ENCODE measurements around the gene MB21D2. TPM values are rescaled to one million over a fixed set of nuclear protein-coding genes. Genes with fewer than 3 reads are reported as not detected.
A peak's percentile ranks its signal among the peaks of the same experiment; 100 is the strongest.

Gene MB21D2
- total RNA-seq, 1 donor from 2014 or later: 13.4 TPM

- no peak overlapping the region for H3K4me3 Mint-ChIP-seq (ENCODE audit: low read depth)
- peaks cover 8% of the 10 kb centered on the region for H3K4me1 Mint-ChIP-seq (ENCODE audit: low read depth)
- H3K9me3 Mint-ChIP-seq (ENCODE audit: low read depth): no peaks in the 10 kb centered on the region
Observed at GRCh38 chr3:192805711-192806110, 111.9 kb downstream of the MB21D2 start.

DNA sequence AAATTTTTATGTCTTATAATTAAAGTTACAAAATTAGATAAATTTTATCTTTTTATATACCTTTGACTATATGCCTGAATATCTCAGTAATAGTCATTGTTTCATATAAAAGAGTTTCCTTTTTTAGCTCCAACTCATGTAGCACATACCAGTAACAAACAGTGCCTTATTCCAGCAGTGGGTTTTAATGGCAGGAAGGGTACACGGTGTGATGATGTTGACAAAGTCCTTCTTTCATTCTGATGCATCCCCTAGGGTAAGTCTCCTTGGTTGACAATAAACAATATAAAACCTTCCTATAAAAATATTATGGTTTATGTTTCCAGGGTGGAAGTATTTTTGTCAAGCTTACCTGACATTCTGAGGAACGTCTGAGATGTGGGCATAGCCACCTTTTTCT lies 113.2 kb downstream of the MB21D2 start:
- Mint-ChIP-seq H3K36me3 (ENCODE audit: insufficient read depth) (peaks cover 3% of the 10 kb centered on the region), H3K27ac (no peak overlapping the region), H3K27me3 (no peaks in the 10 kb centered on the region), H3K4me3 (ENCODE audit: low read depth) (no peak overlapping the region), H3K9me3 (ENCODE audit: low read depth) (no peaks in the 10 kb centered on the region), H3K4me1 (ENCODE audit: low read depth) (peaks cover 8% of the 10 kb centered on the region)
- TF ChIP-seq CTCF (IDR thresholded peaks at IDR 0.05; ENCODE audit: unreplicated experiment): no peak
- DNase-seq (ENCODE audit: low spot score, unreplicated experiment): no peak

More at GRCh38 chr3:192805711-192806110, 111.9 kb downstream of the MB21D2 start:
- no peak for DNase-seq (ENCODE audit: low spot score, unreplicated experiment)
- H3K27ac Mint-ChIP-seq: no peak overlapping the region
- no peaks in the 10 kb centered on the region for H3K36me3 Mint-ChIP-seq (ENCODE audit: insufficient read depth)
- no peak for TF ChIP-seq CTCF (IDR thresholded peaks at IDR 0.05; ENCODE audit: unreplicated experiment)
- H3K27me3 Mint-ChIP-seq: no peaks in the 10 kb centered on the region

DNA sequence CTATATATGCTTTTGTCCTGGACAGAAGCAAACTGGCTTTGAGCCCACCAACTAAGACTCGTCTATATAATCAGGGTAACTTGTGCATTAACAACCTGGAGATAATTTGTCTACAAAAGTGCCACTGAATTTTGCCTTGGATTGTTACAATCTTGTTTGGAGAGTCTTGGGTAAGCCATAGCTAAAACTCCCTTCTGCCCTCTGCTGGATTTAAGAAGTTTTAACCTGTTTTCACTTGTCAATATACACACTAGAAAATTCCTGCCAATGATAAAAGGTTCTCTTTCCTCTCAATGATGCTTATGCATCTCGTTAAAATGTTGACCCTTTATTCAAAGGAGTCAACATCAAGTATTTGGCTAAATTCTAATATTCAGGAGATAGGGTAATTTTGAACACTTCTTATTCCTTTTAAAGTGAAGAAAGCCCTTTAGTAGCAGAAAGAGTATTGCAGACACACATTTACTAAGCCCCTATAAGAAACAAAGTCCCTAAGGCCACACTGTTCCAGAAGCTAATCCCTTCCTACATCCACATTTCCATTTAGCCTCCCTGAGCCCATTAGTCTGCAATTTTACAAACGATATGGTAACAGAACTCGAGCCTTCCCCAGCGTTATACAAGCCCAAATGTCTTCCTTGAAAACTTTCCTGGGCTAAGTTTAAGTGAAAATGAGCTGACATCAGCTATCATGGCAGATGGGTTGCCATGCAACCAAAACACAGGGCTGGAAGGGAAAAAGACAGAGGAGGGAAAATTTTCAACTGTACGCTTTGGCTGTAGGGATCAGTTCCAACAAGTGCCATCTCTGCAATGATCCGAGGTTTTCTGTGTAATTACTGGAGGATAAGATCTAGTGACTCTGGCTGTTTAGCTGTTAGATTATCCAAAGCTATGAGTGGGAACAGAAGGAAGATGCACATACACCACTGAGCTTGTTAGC lies 114.4 kb downstream of the MB21D2 start:
- Mint-ChIP-seq H3K27ac (peak overlapping the region; percentile 41), H3K4me1 (ENCODE audit: low read depth) (peaks cover 8% of the 10 kb centered on the region), H3K36me3 (ENCODE audit: insufficient read depth) (peaks cover 6% of the 10 kb centered on the region), H3K9me3 (ENCODE audit: low read depth) (no peaks in the 10 kb centered on the region), H3K27me3 (no peaks in the 10 kb centered on the region), H3K4me3 (ENCODE audit: low read depth) (no peak overlapping the region)
- no peak for DNase-seq (ENCODE audit: low spot score, unreplicated experiment)
- peak; percentile 66 for TF ChIP-seq CTCF (IDR thresholded peaks at IDR 0.05; ENCODE audit: unreplicated experiment)

- no peak overlapping the region for H3K4me3 Mint-ChIP-seq (ENCODE audit: low read depth)
- peaks cover 9% of the 10 kb centered on the region for H3K36me3 Mint-ChIP-seq (ENCODE audit: insufficient read depth)
- no peaks in the 10 kb centered on the region for H3K9me3 Mint-ChIP-seq (ENCODE audit: low read depth)
- TF ChIP-seq CTCF (IDR thresholded peaks at IDR 0.05; ENCODE audit: unreplicated experiment): no peak
- DNase-seq (ENCODE audit: low spot score, unreplicated experiment): no peak
- H3K27ac Mint-ChIP-seq: no peak overlapping the region
- no peaks in the 10 kb centered on the region for H3K27me3 Mint-ChIP-seq
- H3K4me1 Mint-ChIP-seq (ENCODE audit: low read depth): peaks cover 8% of the 10 kb centered on the region
Observed at GRCh38 chr3:192801985-192802384, 115.7 kb downstream of the MB21D2 start.

DNA sequence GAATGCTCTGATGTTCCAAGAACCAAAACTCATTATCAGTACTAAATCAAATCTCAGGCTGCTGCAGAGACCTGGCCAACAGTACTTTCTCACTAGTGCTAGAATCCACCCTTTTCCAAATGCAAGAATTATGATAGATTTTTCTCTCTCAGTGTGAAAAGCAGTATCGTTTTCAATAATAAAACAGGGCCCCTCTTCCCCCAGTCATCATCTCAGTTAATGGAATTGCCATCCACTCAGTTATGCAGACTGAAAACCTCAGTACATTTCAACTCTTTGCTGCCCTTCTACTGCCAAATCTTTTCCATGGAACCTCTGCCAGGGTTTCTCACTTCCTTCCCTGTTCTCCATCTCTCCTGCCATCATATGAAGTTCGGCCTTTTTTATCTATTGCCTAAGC lies 117.9 kb downstream of the MB21D2 start:
- Mint-ChIP-seq H3K9me3 (ENCODE audit: low read depth) (no peaks in the 10 kb centered on the region), H3K36me3 (ENCODE audit: insufficient read depth) (peaks cover 9% of the 10 kb centered on the region), H3K27ac (no peak overlapping the region), H3K4me1 (ENCODE audit: low read depth) (no peaks in the 10 kb centered on the region), H3K27me3 (no peaks in the 10 kb centered on the region), H3K4me3 (ENCODE audit: low read depth) (no peak overlapping the region)
- DNase-seq (ENCODE audit: low spot score, unreplicated experiment): no peak
- TF ChIP-seq CTCF (IDR thresholded peaks at IDR 0.05; ENCODE audit: unreplicated experiment): no peak
